ENCODE results near the gene DHRS13.
"Not testable (repeated sequence)": the region's sequence is repeated elsewhere in the genome, so short reads cannot be mapped to it uniquely, and the experiment has no call there.

The DHRS13 gene

DNA sequence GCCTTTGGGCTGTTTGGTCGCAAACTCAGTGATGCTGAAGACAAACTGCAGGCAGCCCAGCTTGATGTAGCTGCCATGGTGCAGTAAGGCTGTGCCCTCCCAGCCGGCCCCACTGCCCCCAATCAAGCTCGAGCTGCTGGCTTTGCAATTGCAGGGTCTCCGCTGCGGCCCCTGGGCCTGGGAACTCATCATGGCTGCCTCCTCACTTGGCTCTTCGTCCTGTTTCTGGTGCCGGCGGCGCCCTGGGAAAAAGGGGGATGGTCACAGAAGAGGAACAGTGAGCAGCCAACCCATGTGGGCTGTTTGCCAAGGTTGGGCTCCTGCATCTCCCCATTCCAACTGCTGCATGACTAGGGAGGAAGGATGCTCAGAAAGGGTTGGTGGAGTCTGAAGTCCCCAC lies 3.4 kb upstream of the DHRS13 start:
- no peak for DNase-seq (ENCODE audit: low read depth, low spot score)
- no peak overlapping the region for H3K4me3 ChIP-seq (ENCODE audit: low read depth, low read length)
- ChIA-PET POLR2A (no interaction called here), CTCF (interaction anchor here (0.8 to 8.9 kb wide), 6 partner anchors 8 to 179 kb away, joined by 3 to 89 read pairs (median 12); partner anchors contain the start of genes FLOT2, NEK8 and TLCD1)
- TF ChIP-seq CTCF (IDR thresholded peaks at IDR 0.05; ENCODE audit: insufficient read depth, low read length, missing control alignments): no peak

DNA sequence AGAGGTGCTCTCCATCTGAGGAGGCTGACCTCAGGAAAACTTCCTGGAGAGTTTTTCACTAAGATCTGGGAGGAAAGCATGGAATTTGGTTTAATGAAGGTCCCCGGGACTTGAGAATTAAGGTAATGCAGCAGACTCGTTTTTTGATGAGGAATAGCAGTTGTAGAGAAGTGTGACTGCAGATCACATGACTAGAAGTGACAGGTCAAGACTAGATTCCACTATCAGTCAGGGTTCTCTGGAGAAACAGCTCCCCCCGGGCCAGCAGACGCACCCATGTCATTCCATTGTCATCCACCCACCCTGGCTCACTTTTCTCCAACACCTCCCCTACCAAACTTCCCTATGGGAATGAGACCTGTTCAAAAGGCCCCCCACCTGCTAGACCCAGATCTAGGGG lies 1.9 kb upstream of the DHRS13 start:
- H3K4me3 ChIP-seq (ENCODE audit: low read depth, low read length): no peak overlapping the region
- no peak for TF ChIP-seq CTCF (IDR thresholded peaks at IDR 0.05; ENCODE audit: insufficient read depth, low read length, missing control alignments)
- ChIA-PET POLR2A (no interaction called here), CTCF (interaction anchor here (1.2 to 8.9 kb wide), 8 partner anchors 7 to 177 kb away, joined by 3 to 58 read pairs (median 15); partner anchors contain the start of genes NEK8 and TLCD1)
- DNase-seq (ENCODE audit: low read depth, low spot score): no peak

GRCh38 chr17:28903546-28903841 lies 615 bp upstream of the DHRS13 start:
- H3K4me3 ChIP-seq (ENCODE audit: low read depth, low read length); POLR2A ChIA-PET; DNase-seq (ENCODE audit: low read depth, low spot score): not testable (repeated sequence)
- CTCF ChIA-PET: interaction anchor here (0.8 to 9.3 kb wide), 16 partner anchors 8 to 176 kb away, joined by 3 to 90 read pairs (median 4); partner anchors contain the start of genes NEK8 and TLCD1

DNA sequence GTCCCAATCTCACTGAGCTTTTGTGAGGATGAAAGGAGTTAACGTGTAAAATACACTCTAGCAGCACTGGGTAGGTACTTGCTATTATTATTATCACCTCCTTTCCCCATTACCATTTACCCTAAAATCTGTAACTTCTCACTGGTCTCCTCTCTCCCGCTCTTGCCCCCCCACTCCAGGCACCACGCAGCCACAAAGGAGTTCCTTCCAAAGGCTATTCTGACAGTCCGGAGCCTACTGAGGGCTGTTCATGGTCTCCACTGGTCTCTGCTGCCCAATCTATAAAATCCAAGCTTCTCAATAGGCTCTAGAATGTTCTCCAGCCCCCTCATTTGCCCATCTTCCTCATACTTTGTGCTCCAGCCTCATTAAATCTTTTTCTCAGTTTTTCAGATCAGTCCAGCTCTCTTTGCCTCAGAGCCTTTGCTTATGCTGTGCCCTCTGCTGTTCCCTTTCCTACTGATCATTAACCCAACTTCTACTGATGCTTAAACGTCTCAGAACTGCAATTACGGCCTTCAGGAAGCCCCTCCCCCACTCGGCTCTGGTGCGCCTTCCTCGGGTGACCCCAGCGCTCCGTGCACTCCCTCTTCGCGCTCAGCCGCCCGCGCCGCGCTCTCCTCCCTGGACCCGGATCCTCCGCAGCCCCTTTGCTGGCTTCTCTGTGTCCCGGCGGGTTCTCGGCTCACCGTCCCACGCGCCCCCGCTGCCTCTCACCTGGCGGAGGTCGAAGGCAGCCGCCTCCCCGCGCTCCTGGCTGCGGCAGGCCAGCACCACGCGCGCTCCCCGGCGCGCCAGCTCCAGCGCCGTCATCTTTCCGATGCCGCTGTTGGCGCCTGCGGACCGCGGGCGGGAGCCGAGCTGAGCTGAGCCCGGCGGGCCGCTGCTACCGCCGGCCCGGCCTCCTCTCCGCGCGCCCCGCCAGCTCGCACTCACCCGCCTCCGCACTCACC lies 737 bp downstream of the DHRS13 start:
- peak overlapping the region; percentile 65 for H3K4me3 ChIP-seq (ENCODE audit: low read depth, low read length)

DNA sequence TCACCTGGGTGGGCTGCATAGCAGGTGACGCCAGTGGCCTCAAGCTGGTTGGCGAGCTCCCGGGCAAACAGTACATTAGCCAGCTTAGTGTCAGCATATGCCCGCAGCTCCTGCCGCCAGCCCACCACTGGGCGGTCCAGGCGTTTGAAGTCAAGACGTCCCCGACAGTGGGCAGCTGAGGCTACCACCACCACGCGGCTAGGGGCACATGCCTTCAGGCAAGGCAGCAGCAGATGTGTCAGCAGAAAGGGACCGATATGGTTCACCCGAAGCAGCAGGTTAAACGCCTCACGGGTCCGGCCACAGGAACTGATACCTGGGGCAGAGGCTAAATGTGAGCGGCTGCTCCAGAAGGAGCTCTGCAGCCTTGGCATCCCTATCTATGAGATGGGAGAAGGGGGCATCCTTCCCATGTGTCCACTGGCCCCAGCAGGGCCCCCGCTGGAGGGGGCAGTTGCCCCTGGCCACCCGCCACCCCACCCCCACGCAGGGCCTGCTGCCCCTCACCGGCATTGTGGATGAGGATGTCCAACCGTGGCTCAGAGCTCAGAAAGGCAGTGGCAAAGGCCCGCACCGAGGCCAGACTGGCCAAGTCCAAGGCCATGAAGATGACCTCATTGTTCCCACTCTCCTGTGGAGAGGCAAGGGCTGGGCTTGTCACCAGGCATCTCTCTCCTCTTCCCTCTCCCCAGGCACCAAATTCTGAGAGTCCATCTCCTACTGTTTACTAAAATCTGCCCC lies 1.7 kb downstream of the DHRS13 start:
- ChIA-PET POLR2A (no interaction called here), CTCF (interaction anchor here (0.6 to 9.3 kb wide), 10 partner anchors 11 to 205 kb away, joined by 3 to 90 read pairs (median 9); no protein-coding TSS in a partner anchor)
- no peak overlapping the region for H3K4me3 ChIP-seq (ENCODE audit: low read depth, low read length)
- no peak for TF ChIP-seq CTCF (IDR thresholded peaks at IDR 0.05; ENCODE audit: insufficient read depth, low read length, missing control alignments)
- DNase-seq (ENCODE audit: low read depth, low spot score): no peak

More for the DNA sequence above, 737 bp downstream of the DHRS13 start:
- peak; percentile 10 for TF ChIP-seq CTCF (IDR thresholded peaks at IDR 0.05; ENCODE audit: insufficient read depth, low read length, missing control alignments)
- ChIA-PET POLR2A (interaction anchor here (1.5 kb wide), 1 partner anchor 175 kb away, joined by 5 read pairs; no protein-coding TSS in a partner anchor), CTCF (interaction anchor here (0.7 to 9.3 kb wide), 21 partner anchors 8 to 177 kb away, joined by 3 to 90 read pairs (median 4); no protein-coding TSS in a partner anchor)
- DNase-seq (ENCODE audit: low read depth, low spot score): no peak

GRCh38 chr17:28899212-28899815 lies 3.6 kb downstream of the DHRS13 start:
- ChIA-PET POLR2A (no interaction called here), CTCF (interaction anchor here (0.6 to 9.3 kb wide), 8 partner anchors 8 to 217 kb away, joined by 3 to 90 read pairs (median 12); partner anchors contain the start of gene TLCD1)
- no peak for DNase-seq (ENCODE audit: low read depth, low spot score)
- TF ChIP-seq CTCF (IDR thresholded peaks at IDR 0.05; ENCODE audit: insufficient read depth, low read length, missing control alignments): no peak
- H3K4me3 ChIP-seq (ENCODE audit: low read depth, low read length): no peak overlapping the region
